Large intestine (tissue), 12 donors: ENCODE results near the gene ABCG2. TPM values are rescaled to one million over a fixed set of nuclear protein-coding genes. Genes with fewer than 3 reads are reported as not detected.

Experiments used
- DNase-seq, 2 donors: peaks; one replicate each; pipeline versions ENCODE4 v3.0.0 to v3.0.0-alpha.2; 2013
- H3K27ac ChIP-seq: one replicate; pipeline ENCODE4 v1.5.1; 2013; ENCODE audit warnings: low read length
- H3K27me3 ChIP-seq: 2 replicates; pipeline ENCODE4 v1.6.1; 2013; ENCODE audit warnings: low read length; ENCODE audit not compliant: control insufficient read depth, insufficient read depth
- H3K36me3 ChIP-seq: 2 replicates; pipeline ENCODE4 v1.6.1; 2013; ENCODE audit warnings: low read length; ENCODE audit not compliant: control insufficient read depth, insufficient read depth
- H3K4me1 ChIP-seq: one replicate; pipeline ENCODE4 v1.6.1; 2013; ENCODE audit warnings: low read length; ENCODE audit not compliant: control insufficient read depth, insufficient read depth
- H3K4me3 ChIP-seq: one replicate; pipeline ENCODE4 v1.5.1; 2013; ENCODE audit warnings: low read length
- H3K9me3 ChIP-seq: one replicate; pipeline ENCODE4 v1.6.1; 2013; ENCODE audit warnings: mild to moderate bottlenecking, low read depth, low read length, moderate library complexity; ENCODE audit not compliant: control insufficient read depth
- WGBS: methylation state at CpG from one replicate; pipeline ENCODE4 v1.1.5; 2013; ENCODE audit warnings: low lambda C conversion rate; ENCODE audit not compliant: insufficient coverage; 5-methylcytosine and 5-hydroxymethylcytosine counted together
- long read RNA-seq, 11 donors: transcript quantifications; one replicate each; lab custom pipeline, GENCODE V29; 2026
- polyA plus RNA-seq: library from polyadenylated mRNA; unstranded; fragments of 120-200 nt; gene quantifications from one replicate; pipeline ENCODE4 v1.2.1, GENCODE V29; 2013

Gene ABCG2
- 5.7 TPM for polyA plus RNA-seq
- long read RNA-seq, donor 1, full-length matches to known transcripts, result 1 of 1 reads
- long read RNA-seq, donor 1, partial matches to known transcripts, result 0 of 1 reads
- long read RNA-seq, donor 1, other reads (novel, unspliced or antisense), result 0 of 1 reads
- long read RNA-seq, donor 2, full-length matches to known transcripts, result 2 of 2 reads
- long read RNA-seq, donor 2, partial matches to known transcripts, result 0 of 2 reads
- long read RNA-seq, donor 2, other reads (novel, unspliced or antisense), result 0 of 2 reads
- long read RNA-seq, donor 3, full-length matches to known transcripts, result 1 of 1 reads
- long read RNA-seq, donor 3, partial matches to known transcripts, result 0 of 1 reads
- long read RNA-seq, donor 3, other reads (novel, unspliced or antisense), result 0 of 1 reads
- long read RNA-seq, donor 4, result 0 reads
- long read RNA-seq, donor 5, result 0 reads
- long read RNA-seq, donor 6, result 0 reads
- long read RNA-seq, donor 7, result 0 reads
- long read RNA-seq, donor 8, result 0 reads
- long read RNA-seq, donor 9, result 0 reads
- long read RNA-seq, donor 10, full-length matches to known transcripts, result 2 of 2 reads
- long read RNA-seq, donor 10, partial matches to known transcripts, result 0 of 2 reads
- long read RNA-seq, donor 10, other reads (novel, unspliced or antisense), result 0 of 2 reads
- long read RNA-seq, donor 11, full-length matches to known transcripts, result 1 of 1 reads
- long read RNA-seq, donor 11, partial matches to known transcripts, result 0 of 1 reads
- long read RNA-seq, donor 11, other reads (novel, unspliced or antisense), result 0 of 1 reads

GRCh38 chr4:88158489-88159228, at the start of gene ABCG2:
TSS of gene ABCG2 (minus strand) at chr4:88158639. CDS start at chr4:88139995, 18,644 bp downstream.
- peak within 1 kb of the TSS; percentile 51 for H3K4me3 ChIP-seq
- H3K9me3 ChIP-seq, result no peaks in the 10 kb centered on the region
- WGBS, result no CpG with 5 or more reads among the region's 70 CpGs
- peak; percentile 37 to 69 for DNase-seq
- H3K27ac ChIP-seq, result peak within 1 kb of the TSS; percentile 29
- H3K4me1 ChIP-seq, result peaks cover 2% of the 10 kb centered on the region
- no peaks in the 10 kb centered on the region for H3K36me3 ChIP-seq
- H3K27me3 ChIP-seq, result no peaks in the 10 kb centered on the region

DNA sequence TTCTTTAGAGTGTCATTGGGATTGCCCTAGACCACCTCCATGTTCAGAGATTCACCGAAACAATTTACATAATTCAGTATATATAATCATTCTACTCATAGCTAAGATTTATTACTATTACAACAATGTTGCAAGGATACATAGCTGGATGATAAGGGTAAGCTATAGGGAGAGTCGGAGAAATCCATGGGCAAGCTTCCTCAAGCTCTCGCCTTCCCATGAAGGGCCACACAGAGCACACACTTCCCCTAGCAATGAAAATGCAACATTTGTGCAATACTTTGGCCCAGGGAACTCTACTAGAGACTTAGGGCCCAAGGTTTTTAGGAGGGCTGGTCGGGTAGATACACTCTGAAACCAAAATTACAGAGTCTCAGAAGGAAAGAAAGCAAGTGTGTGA, 49.7 kb upstream of the ABCG2 start:
- no peaks in the 10 kb centered on the region for H3K27me3 ChIP-seq
- H3K9me3 ChIP-seq, result no peaks in the 10 kb centered on the region
- H3K27ac ChIP-seq, result no peak overlapping the region
- no peaks in the 10 kb centered on the region for H3K4me1 ChIP-seq
- H3K4me3 ChIP-seq, result no peak overlapping the region
- WGBS, result no CpG with 5 or more reads among the region's 4 CpGs
- DNase-seq, result no peak
- H3K36me3 ChIP-seq, result no peaks in the 10 kb centered on the region

- H3K27ac ChIP-seq, result no peak overlapping the region
- no peaks in the 10 kb centered on the region for H3K36me3 ChIP-seq
- H3K4me3 ChIP-seq, result no peak overlapping the region
- H3K4me1 ChIP-seq, result no peaks in the 10 kb centered on the region
- H3K27me3 ChIP-seq, result no peaks in the 10 kb centered on the region
- no peaks in the 10 kb centered on the region for H3K9me3 ChIP-seq
- WGBS, result 94% methylated on average over 2 of the region's 4 CpGs
- DNase-seq, result no peak
Observed at GRCh38 chr4:88207171-88207570, 48.7 kb upstream of the ABCG2 start.

DNA sequence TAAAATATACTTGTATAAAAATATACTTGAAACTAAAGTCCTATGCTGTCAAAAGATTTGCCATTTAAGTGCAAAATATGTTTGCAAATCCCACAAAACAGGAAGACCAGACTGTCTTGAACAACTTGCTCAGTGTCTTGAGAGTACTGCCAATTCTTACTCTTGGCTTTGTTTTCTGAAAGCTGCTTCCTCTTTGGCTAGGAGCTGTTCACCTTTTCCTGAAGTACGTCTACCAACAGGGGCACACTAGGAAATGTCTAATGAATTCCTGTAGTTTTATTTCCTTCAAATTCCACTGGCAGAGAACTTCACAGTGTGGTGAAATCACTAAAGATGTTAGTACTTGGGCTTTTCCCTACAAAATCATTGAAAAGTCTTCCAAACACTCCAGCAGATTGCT, 46.4 kb upstream of the ABCG2 start:
- H3K27ac ChIP-seq, result no peak overlapping the region
- H3K36me3 ChIP-seq, result no peaks in the 10 kb centered on the region
- H3K4me1 ChIP-seq, result no peaks in the 10 kb centered on the region
- no peaks in the 10 kb centered on the region for H3K27me3 ChIP-seq
- no CpG with 5 or more reads among the region's 1 CpG for WGBS
- H3K9me3 ChIP-seq, result no peaks in the 10 kb centered on the region
- H3K4me3 ChIP-seq, result no peak overlapping the region
- no peak for DNase-seq

DNA sequence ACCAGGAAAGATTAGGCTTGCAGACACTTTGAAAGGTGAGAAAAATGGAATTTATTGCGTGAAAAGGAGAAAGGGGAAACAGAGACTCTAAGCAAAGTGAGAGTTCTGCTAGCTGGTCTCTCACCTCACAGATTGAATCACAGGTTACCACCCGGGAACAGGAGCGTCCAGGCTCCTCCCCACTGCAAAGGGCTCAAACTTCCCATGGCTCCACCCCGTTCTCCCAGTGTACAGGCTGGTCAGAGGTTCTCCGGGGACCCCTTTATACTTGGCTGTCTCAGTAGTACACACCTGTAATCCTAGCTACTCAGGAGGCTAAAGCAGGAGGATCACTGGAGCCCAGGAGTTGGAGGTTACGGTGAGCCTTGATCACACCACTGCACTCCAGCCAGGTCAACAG, 44.0 kb upstream of the ABCG2 start:
- H3K4me1 ChIP-seq, result no peaks in the 10 kb centered on the region
- no peaks in the 10 kb centered on the region for H3K9me3 ChIP-seq
- no peak for DNase-seq
- H3K4me3 ChIP-seq, result no peak overlapping the region
- WGBS, result no CpG with 5 or more reads among the region's 6 CpGs
- H3K27me3 ChIP-seq, result no peaks in the 10 kb centered on the region
- no peak overlapping the region for H3K27ac ChIP-seq
- no peaks in the 10 kb centered on the region for H3K36me3 ChIP-seq

- no peaks in the 10 kb centered on the region for H3K9me3 ChIP-seq
- H3K4me1 ChIP-seq, result peaks cover 16% of the 10 kb centered on the region
- no CpG with 5 or more reads among the region's 1 CpG for WGBS
- H3K4me3 ChIP-seq, result no peak overlapping the region
- no peaks in the 10 kb centered on the region for H3K36me3 ChIP-seq
- DNase-seq, result no peak
- H3K27ac ChIP-seq, result no peak overlapping the region
- H3K27me3 ChIP-seq, result no peaks in the 10 kb centered on the region
Observed at GRCh38 chr4:88200186-88200585, 41.7 kb upstream of the ABCG2 start.

DNA sequence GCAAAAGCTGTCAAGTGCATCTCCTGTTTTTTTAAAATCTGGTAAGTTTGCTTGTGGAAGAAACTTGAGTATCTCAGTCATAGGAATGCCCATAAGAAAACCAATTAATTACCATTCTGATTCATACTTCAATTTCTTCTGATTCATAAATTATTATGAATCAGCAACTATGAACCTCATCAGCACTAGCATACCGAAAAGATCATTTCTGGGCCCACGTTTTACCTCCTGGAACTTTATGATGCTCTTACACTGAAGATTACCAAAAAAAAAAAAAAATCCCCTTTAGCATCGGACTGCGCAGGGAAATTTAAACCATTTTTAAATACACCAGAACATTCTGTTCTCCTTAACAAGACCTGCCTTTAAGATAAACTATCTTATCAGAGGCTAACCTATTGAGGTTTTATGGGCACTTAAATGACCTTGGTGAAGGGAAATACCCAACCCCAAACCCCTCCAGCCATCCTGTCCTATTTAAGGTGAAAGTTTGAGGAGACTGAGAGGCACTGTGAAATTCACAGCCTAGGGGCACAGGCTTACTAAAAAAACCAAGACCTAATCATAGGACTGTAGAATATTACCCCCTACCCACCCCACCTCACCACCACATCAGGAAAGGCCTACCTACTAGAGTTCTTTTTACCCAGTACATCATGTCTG, 38.2 kb upstream of the ABCG2 start:
- Histone ChIP-seq H3K36me3 (no peaks in the 10 kb centered on the region), H3K9me3 (no peaks in the 10 kb centered on the region), H3K27ac (no peak overlapping the region), H3K4me3 (no peak overlapping the region), H3K4me1 (peaks cover 17% of the 10 kb centered on the region), H3K27me3 (no peaks in the 10 kb centered on the region)
- no peak for DNase-seq
- 40% methylated on average over 1 of the region's 4 CpGs for WGBS

DNA sequence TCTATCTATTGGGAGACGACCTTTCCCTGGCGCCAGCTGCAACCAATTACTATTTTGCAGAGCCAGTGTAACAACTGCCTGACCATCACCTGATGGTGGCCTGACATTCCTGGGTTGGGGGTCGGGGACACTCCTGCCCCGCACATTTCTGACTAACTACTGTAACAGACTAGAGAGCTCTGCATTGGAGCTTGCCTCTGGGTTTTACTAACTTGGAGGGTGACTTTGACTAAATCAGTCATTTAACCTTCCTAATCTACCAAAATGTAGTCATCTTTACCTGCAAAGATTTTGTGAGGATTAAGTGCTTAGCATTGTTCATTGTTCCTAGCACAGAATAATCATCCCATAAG, 37.5 kb upstream of the ABCG2 start:
- H3K27ac ChIP-seq, result peak overlapping the region; percentile 18
- no peaks in the 10 kb centered on the region for H3K27me3 ChIP-seq
- no peaks in the 10 kb centered on the region for H3K9me3 ChIP-seq
- H3K36me3 ChIP-seq, result no peaks in the 10 kb centered on the region
- no peak for DNase-seq
- no peak overlapping the region for H3K4me3 ChIP-seq
- WGBS, result no CpG with 5 or more reads among the region's 4 CpGs
- peaks cover 17% of the 10 kb centered on the region for H3K4me1 ChIP-seq

DNA sequence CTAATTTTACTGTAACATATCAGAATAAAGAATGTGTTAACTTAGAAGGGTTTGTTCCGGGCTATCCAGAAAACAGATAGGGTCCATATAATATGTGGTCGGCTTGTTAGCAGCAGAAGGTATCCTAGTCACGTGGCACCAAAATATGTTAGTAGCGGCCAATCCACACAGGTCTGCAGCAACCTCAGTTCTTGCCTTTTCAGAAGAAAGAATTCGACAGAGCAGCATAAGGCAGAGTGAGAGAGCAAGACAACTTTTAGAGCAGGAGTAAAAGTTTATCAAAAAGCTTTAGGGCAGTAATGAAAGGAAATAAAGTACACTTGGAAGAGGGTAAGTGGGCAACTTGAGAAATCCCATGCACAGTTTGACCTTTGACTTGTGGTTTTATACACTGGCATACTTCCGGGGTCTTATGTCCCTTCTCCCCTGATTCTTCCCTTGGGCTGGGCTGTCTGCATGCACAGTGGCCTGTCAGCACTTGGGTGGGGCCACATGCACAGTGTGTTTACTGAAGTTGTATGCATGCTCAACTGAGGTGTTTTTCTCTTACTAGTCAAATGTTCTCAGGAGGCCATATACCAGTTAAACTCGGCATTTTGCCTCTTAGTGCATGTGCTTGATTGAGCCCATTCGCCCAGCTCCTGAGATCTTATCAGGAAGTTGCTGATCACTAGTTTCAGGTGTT, 37.0 kb upstream of the ABCG2 start:
- Histone ChIP-seq H3K27ac (peak overlapping the region; percentile 18), H3K4me3 (no peak overlapping the region), H3K36me3 (no peaks in the 10 kb centered on the region), H3K9me3 (no peaks in the 10 kb centered on the region), H3K4me1 (peaks cover 17% of the 10 kb centered on the region), H3K27me3 (no peaks in the 10 kb centered on the region)
- peak in 1 of 2 donors; percentile 54 for DNase-seq
- WGBS, result no CpG with 5 or more reads among the region's 8 CpGs
